ENCODE data around the gene PLEKHA3.

The PLEKHA3 gene

GRCh38 chr2:178512484-178512883, 32.2 kb downstream of the PLEKHA3 start:
- TF ChIP-seq FOXA1 (IDR thresholded peaks at IDR 0.05) = no peak
- TF ChIP-seq SP1 (IDR thresholded peaks at IDR 0.05) = no peak
- no peak for TF ChIP-seq SUZ12 (IDR thresholded peaks at IDR 0.05)
- TF ChIP-seq FOXM1 (IDR thresholded peaks at IDR 0.05; ENCODE audit: borderline replicate concordance) = no peak
- no peak for TF ChIP-seq NFRKB (IDR thresholded peaks at IDR 0.05)
- TF ChIP-seq ARNT (IDR thresholded peaks at IDR 0.05) = no peak
- no peak for TF ChIP-seq ZNF384 (IDR thresholded peaks at IDR 0.05)
- CTCF ChIA-PET = interaction anchor here (0.8 kb wide), 1 partner anchor 10 kb away, joined by 3 read pairs; no protein-coding TSS in a partner anchor
- no peak for DNase-seq (ENCODE audit: extremely low spot score)
- POLR2A ChIA-PET = no interaction called here

DNA sequence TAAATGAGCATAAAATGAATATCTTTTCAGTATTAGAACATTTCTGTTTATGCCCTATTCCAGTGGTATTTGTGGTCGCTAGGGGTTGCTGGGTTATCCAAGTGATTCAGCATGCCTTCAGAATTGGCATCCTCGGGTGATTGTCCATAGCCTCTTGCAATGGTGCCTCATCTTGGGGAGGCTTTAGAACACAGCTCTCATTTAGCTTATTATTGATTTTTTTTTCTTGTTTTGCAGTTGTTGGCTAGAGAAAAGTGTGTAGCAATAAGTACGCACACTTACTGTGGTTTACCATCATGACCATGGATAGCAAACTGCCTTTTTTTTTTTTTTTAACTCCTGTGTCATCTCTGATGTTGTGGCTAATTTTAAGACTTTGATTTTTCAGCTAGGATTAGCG, 33.6 kb downstream of the PLEKHA3 start:
- ChIA-PET POLR2A (no interaction called here), CTCF (interaction anchor here (2.1 kb wide), 1 partner anchor 9 kb away, joined by 7 read pairs; no protein-coding TSS in a partner anchor)
- TF ChIP-seq FOXM1 (IDR thresholded peaks at IDR 0.05; ENCODE audit: borderline replicate concordance) = no peak
- no peak for TF ChIP-seq HDGF (IDR thresholded peaks at IDR 0.05; ENCODE audit: borderline replicate concordance)
- no peak for TF ChIP-seq L3MBTL2 (conservative IDR thresholded peaks at IDR 0.05)
- no peak for TF ChIP-seq ZNF384 (IDR thresholded peaks at IDR 0.05)
- TF ChIP-seq NFRKB (IDR thresholded peaks at IDR 0.05) = no peak
- no peak for TF ChIP-seq SUZ12 (IDR thresholded peaks at IDR 0.05)
- TF ChIP-seq BHLHE40 (IDR thresholded peaks at IDR 0.05; ENCODE audit: borderline replicate concordance) = no peak
- no peak for DNase-seq (ENCODE audit: extremely low spot score)

- no peak for DNase-seq (ENCODE audit: extremely low spot score)
- TF ChIP-seq FOXK2 (IDR thresholded peaks at IDR 0.05) (no peak), LEF1 (IDR thresholded peaks at IDR 0.05; ENCODE audit: borderline replicate concordance) (no peak)
- ChIA-PET CTCF (interaction anchor here (2.1 kb wide), 1 partner anchor 8 kb away, joined by 7 read pairs; no protein-coding TSS in a partner anchor), POLR2A (interaction anchor here (1.0 kb wide), 1 partner anchor 64 kb away, joined by 3 read pairs; the partner anchor contains the start of genes PJVK and PRKRA)
Measured at GRCh38 chr2:178514664-178515063, 34.4 kb downstream of the PLEKHA3 start.

DNA sequence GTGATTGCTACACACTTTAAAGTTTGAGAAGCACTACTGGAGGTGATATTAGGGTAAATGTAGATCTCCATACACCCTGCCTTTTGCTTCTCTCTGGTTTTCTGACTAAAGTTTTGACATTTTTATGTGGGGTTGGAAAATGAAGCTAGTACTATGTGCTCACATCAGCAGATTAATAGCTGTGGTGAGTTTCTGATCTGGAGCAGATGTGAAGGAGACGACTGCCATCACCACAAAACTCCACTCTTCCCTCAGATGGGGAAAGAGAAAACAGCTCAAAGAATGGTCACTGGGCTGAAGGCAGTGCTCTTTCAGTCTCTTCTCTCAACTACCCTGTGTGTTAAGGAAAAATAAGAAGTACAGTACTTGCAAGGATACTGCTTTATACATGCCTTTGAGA, 37.2 kb downstream of the PLEKHA3 start:
- ChIA-PET CTCF (no interaction called here), POLR2A (interaction anchor here (0.9 kb wide), 1 partner anchor 38 kb away, joined by 3 read pairs; no protein-coding TSS in a partner anchor)
- no peak for TF ChIP-seq L3MBTL2 (conservative IDR thresholded peaks at IDR 0.05)
- no peak for DNase-seq (ENCODE audit: extremely low spot score)

GRCh38 chr2:178521304-178522150, 41.3 kb downstream of the PLEKHA3 start:
- TF ChIP-seq CTBP1 (IDR thresholded peaks at IDR 0.05; ENCODE audit: borderline replicate concordance) (no peak), ZNF384 (IDR thresholded peaks at IDR 0.05) (no peak), ARNT (IDR thresholded peaks at IDR 0.05) (no peak), PKNOX1 (IDR thresholded peaks at IDR 0.05) (no peak), SUZ12 (IDR thresholded peaks at IDR 0.05) (no peak), ELF4 (IDR thresholded peaks at IDR 0.05) (no peak), TARDBP (IDR thresholded peaks at IDR 0.05) (no peak), SP1 (IDR thresholded peaks at IDR 0.05) (no peak), FOXA1 (IDR thresholded peaks at IDR 0.05) (no peak), LEF1 (IDR thresholded peaks at IDR 0.05; ENCODE audit: borderline replicate concordance) (no peak), NFRKB (IDR thresholded peaks at IDR 0.05) (no peak), L3MBTL2 (conservative IDR thresholded peaks at IDR 0.05) (no peak), FOXK2 (IDR thresholded peaks at IDR 0.05) (no peak), FOXM1 (IDR thresholded peaks at IDR 0.05; ENCODE audit: borderline replicate concordance) (no peak)
- DNase-seq (ENCODE audit: extremely low spot score) = no peak
- CTCF ChIA-PET = interaction anchor here (0.7 kb wide), 1 partner anchor 1340 kb away, joined by 3 read pairs; no protein-coding TSS in a partner anchor
- POLR2A ChIA-PET = interaction anchor here (1.1 to 2.4 kb wide), 2 partner anchors 15 to 70 kb away, joined by 3 to 10 read pairs; partner anchors contain the start of genes PJVK and PRKRA

- POLR2A ChIA-PET = interaction anchor here (0.5 to 2.8 kb wide), 5 partner anchors 14 to 80 kb away, joined by 3 to 12 read pairs (median 5); partner anchors contain the start of genes PJVK and PRKRA
- peak; percentile 44; the same call in 1 of the 2 replicates for TF ChIP-seq PKNOX1 (IDR thresholded peaks at IDR 0.05)
- TF ChIP-seq SP1 (IDR thresholded peaks at IDR 0.05) = no peak
- TF ChIP-seq ARNT (IDR thresholded peaks at IDR 0.05) = 0 out of 2 replicates have a peak, but pooled peaks have one; percentile 19
- TF ChIP-seq FOXM1 (IDR thresholded peaks at IDR 0.05; ENCODE audit: borderline replicate concordance) = peak; percentile 54; the same call in 1 of the 2 replicates
- TF ChIP-seq FOXK2 (IDR thresholded peaks at IDR 0.05) = peak; percentile 50; the same call in 1 of the 2 replicates
- no peak for TF ChIP-seq CTBP1 (IDR thresholded peaks at IDR 0.05; ENCODE audit: borderline replicate concordance)
- peak; percentile 66; the same call in 1 of the 2 replicates for TF ChIP-seq L3MBTL2 (conservative IDR thresholded peaks at IDR 0.05)
- TF ChIP-seq ZNF384 (IDR thresholded peaks at IDR 0.05) = no peak
- CTCF ChIA-PET = interaction anchor here (0.6 to 1.5 kb wide), 8 partner anchors 9 to 717 kb away, joined by 3 to 7 read pairs (median 3); no protein-coding TSS in a partner anchor
- DNase-seq (ENCODE audit: extremely low spot score) = peak; percentile 93
Measured at GRCh38 chr2:178522950-178523595, 42.8 kb downstream of the PLEKHA3 start.

Data from HEK293T (cell line).